Lower leg skin (tissue), 4 donors: Measurements from ENCODE around the gene POLA1. TPM values are rescaled to one million over a fixed set of nuclear protein-coding genes. Genes with fewer than 3 reads are reported as not detected.

Source experiments
- DNase-seq, 2 donors: peaks; one replicate each; pipeline ENCODE4 v3.0.0-alpha.2; 2019; ENCODE audit warnings: low spot score in 2 of 2
- H3K4me3 ChIP-seq: fragments of 200-600 bp; sonication (generic); 2 replicates; pipeline ENCODE4 v1.5.1; 2017; ENCODE audit warnings: mild to moderate bottlenecking, low read depth; ENCODE audit not compliant: poor library complexity, severe bottlenecking
- POLR2A ChIP-seq, 2 donors: fragments of 450-650 bp; IDR thresholded peaks; one replicate each; pipeline ENCODE4 v1.6.1; 2016 to 2017; ENCODE audit warnings: antibody characterized with exemption in 2 of 2, mild to moderate bottlenecking in 1 of 2, moderate library complexity in 1 of 2
- WGBS, 2 donors: methylation state at CpG; one replicate each; pipeline ENCODE4 v1.1.5; 2018; 5-methylcytosine and 5-hydroxymethylcytosine counted together
- intact Hi-C: fragments of 100-400 bp; cut with DNase I; formaldehyde crosslinking; loops from one replicate; pipeline ENCODE4 v1.15.0; 2023; ENCODE audit warnings: low total_unique reads
- total RNA-seq, 4 donors: library from RNA; depleted of rRNA; stranded (reverse); fragments of >200 nt; gene quantifications; one replicate each; pipeline ENCODE4 v1.1.0, GENCODE V29; 2016
- TF ChIP-seq, protein P1 (sequence below), 3 donors: fragments of 450-650 bp; IDR thresholded peaks; one replicate each; pipeline ENCODE4 v1.5.1; 2016; ENCODE audit warnings: antibody characterized with exemption in 3 of 3, mild to moderate bottlenecking in 3 of 3, moderate library complexity in 2 of 3

Gene POLA1
- total RNA-seq, 4 donors from 2014 or later: 7.1 to 12.5 (median 8.1) TPM

DNA sequence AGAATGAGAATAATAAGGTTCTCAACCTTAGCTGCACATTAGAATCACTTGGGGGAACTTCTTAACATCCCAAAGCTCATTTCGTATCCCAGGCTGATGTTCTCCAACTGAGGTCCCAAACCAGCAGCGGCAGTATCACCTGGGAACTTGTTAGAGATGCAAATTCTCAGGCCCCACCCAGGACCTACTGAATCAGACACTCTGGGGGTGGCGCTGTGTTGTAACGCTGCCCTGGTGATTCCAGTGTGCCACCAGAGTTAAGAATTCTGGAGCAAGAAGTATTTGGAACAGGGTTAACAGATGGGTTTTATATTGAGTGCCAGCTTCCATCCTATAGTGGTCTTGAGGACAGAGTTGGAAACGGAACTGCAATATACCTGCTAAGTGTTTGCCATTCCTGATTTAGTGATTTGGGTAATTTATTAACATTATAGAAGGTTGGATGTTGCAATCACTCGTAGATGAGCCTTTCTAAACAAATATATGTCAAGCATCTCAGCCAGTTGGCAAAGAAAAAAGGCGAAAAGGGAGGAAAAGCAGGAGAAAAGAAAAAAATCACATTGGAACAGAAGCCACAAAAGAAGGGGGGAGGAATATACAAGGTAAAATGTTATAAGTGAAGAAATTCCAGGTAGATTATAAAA lies 181.0 kb downstream of the POLA1 start:
- H3K4me3 ChIP-seq: no peak overlapping the region
- no peak for DNase-seq
- intact Hi-C loops: no loop called here
- TF ChIP-seq, protein P1, sequence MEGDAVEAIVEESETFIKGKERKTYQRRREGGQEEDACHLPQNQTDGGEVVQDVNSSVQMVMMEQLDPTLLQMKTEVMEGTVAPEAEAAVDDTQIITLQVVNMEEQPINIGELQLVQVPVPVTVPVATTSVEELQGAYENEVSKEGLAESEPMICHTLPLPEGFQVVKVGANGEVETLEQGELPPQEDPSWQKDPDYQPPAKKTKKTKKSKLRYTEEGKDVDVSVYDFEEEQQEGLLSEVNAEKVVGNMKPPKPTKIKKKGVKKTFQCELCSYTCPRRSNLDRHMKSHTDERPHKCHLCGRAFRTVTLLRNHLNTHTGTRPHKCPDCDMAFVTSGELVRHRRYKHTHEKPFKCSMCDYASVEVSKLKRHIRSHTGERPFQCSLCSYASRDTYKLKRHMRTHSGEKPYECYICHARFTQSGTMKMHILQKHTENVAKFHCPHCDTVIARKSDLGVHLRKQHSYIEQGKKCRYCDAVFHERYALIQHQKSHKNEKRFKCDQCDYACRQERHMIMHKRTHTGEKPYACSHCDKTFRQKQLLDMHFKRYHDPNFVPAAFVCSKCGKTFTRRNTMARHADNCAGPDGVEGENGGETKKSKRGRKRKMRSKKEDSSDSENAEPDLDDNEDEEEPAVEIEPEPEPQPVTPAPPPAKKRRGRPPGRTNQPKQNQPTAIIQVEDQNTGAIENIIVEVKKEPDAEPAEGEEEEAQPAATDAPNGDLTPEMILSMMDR (IDR thresholded peaks at IDR 0.05): no peak
- TF ChIP-seq POLR2A (IDR thresholded peaks at IDR 0.05): no peak
- WGBS, 2 donors: 54 to 85% methylated on average over 7 of the region's 7 CpGs

DNA sequence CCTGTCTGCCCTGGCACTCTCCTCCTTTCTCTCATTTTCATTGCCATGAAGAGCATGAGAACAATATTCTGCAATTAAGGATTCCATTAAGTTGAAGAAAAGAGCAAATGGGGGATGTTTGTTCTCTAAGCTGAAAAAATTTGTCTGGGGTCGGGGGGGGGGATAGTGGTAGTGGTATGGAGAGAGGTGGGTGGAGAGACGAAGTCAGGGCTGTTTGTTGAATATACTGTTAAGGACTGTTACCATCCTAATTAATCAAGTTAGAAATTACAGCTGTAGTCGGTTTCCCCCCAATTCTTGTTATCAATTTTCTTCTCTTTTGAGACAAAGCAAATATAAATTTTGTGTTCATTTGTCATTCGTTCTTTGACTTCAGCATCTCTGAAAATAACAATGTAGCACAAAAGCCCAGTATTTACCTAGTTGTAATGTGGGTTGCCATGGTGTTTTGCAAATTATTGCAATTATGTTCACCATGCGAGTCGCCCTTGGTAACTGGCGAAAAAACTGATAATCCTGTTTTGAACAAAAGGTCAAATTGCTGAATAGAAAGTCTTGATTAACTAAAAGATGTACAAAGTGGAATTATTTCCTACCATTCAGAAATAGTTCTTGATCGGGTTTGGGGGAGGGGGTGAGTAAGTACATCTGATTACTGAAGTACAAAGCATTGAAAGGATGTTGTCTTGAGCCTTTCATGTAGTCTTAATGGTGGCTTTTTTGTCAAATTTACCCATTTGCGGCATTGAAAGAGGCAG lies 183.0 kb downstream of the POLA1 start:
- 69 to 82% methylated on average over 9 of the region's 9 CpGs for WGBS, 2 donors
- DNase-seq: no peak
- H3K4me3 ChIP-seq: no peak overlapping the region
- intact Hi-C loops: no loop called here
- TF ChIP-seq, protein P1 (IDR thresholded peaks at IDR 0.05): no peak
- no peak for TF ChIP-seq POLR2A (IDR thresholded peaks at IDR 0.05)

DNA sequence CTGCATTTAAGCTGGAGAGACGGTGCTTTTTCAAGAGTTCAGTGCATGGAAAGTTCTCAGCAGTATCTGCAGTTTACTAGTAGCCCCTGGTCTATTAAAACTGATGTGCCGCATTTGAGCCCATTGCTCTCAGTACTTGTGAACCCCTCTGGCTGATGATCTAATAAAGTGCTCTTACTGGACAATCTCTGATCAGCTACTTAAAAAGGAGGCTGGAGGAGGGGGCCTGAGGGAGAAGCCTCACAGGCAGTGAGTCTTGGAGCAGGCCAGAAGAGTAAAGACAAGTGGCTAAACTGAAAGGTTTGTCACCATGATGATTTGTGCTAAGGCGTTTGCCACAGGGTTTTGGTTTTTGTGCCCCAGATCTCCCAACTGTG lies 183.6 kb downstream of the POLA1 start:
- TF ChIP-seq, protein P1 (IDR thresholded peaks at IDR 0.05): no peak
- no peak for TF ChIP-seq POLR2A (IDR thresholded peaks at IDR 0.05)
- no peak for DNase-seq
- no peak overlapping the region for H3K4me3 ChIP-seq
- WGBS, 2 donors: 80 to 93% methylated on average over 3 of the region's 3 CpGs
- intact Hi-C loops: no loop called here

DNA sequence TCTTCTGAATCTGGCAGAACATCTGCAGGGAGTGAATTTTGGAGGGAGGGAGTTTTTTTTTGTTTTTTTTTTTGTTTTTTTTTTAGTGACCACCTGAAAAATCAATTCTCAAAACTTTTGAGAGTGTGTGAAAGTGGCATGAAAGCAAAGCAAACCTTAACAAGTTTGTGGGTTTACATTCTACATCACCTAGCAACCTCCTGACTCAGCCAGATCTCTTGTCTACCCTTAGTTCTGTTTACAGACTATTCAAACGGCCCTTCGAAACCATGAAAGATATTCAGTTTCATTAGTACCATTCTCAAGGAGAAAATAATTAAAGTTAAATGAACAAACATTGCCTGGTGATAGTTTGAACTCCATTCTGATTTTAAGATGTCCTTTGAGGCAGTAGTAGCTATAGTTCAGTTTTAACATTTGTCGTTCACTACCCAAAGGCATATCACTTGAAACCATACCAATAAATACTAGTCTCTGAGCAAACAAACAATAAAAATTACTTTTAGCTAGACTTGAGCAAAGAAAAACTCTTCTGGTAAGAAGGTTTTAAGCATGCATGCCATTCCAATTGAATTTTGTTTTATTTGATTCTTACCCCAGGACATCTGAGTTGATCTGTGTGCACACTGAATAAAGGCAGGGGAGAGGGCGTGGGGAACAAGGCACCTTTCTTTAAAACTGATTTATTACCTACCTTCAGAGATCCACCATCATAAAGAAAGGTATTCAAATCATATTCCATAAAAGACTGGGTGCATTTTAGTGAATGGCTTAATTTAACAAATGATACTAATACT lies 184.3 kb downstream of the POLA1 start:
- no peak overlapping the region for H3K4me3 ChIP-seq
- TF ChIP-seq, protein P1 (IDR thresholded peaks at IDR 0.05): no peak
- no peak for TF ChIP-seq POLR2A (IDR thresholded peaks at IDR 0.05)
- intact Hi-C loops: no loop called here
- DNase-seq: no peak
- WGBS, 2 donors: 56 to 63% methylated on average over 4 of the region's 4 CpGs

DNA sequence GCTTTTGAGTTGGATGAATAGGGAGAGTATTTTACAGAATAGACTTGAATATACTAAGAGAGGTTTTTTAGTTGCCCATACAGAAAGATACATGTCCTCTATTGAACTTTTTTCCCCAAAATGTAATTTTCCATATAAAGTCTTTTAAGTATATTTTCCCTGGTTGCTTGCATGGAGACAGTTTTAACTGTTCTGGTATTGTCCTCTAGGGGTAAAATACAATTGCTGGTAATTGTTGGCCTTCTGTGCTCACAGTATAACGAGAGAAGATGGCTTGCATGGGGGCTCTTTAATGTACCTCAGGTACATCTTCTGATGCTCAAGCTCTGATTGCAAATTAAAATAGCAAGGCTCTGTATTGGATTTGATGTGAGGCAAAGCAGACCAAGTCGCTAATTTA lies 186.0 kb downstream of the POLA1 start:
- DNase-seq: no peak
- TF ChIP-seq POLR2A (IDR thresholded peaks at IDR 0.05): no peak
- TF ChIP-seq, protein P1 (IDR thresholded peaks at IDR 0.05): no peak
- intact Hi-C loops: no loop called here
- no peak overlapping the region for H3K4me3 ChIP-seq
- WGBS, 2 donors: 74 to 100% methylated on average over 2 of the region's 2 CpGs
